ENCODE results near the gene PALS1. TPM values are rescaled to one million over a fixed set of nuclear protein-coding genes. Genes with fewer than 3 reads are reported as not detected.

The PALS1 gene
- 20.2 TPM for polyA plus RNA-seq (2013, experiment 1 of 2)
- polyA plus RNA-seq (2013, experiment 2 of 2): 22.4 TPM

DNA sequence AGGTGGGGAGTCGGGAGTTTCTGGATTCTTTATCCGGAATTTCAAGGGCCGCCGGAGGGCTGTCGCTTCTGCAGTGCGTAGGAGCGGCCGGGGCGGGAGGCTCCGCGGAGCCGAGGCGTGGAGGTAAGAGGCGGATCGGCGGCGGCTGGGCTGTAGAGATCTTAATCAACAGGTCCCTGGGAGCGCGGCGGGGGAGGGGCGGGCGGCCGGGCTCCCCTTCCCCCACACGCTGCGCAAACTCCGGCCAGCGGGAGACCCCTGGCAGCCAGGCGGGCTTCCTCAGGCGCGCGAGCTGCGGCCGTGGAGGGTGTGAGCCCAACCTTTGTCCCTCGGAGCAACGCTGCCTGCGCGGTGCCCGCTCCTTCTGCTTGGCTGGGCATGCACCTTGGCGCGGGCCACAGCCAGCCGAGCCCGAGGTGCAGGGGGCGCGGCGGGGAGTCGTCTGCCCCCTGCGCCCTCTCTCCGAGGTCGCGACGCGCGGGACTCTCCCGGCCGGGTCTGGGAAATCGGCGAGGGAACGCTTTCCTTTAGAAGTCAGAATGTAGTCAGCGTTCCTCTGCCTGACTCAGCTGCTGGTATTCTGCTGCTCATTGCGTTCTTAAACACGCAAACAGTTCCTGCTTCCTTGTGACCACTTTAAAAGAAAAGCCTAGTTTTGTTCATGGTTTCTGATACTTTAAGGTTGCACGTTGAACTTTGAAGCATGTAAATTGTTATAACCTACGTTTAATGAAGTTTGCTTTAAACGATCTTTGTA lies at the start of gene PALS1:
TSS of gene PALS1 (plus strand) at position 25 of the 757 bp plus-strand sequence. CDS start 37,736 bp downstream, outside the sequence.
- Histone ChIP-seq H3K4me1 (ENCODE audit: control insufficient read depth, insufficient read depth, low read length, poor library complexity, severe bottlenecking) (no peaks in the 10 kb centered on the region), H3K36me3 (ENCODE audit: control insufficient read depth, insufficient read depth, low read length) (no peaks in the 10 kb centered on the region), H3K9me3 (ENCODE audit: control insufficient read depth, low read length) (peaks cover 3% of the 10 kb centered on the region), H3K27ac (ENCODE audit: low read depth, low read length, severe bottlenecking) (peak within 1 kb of the TSS; percentile 99), H3K4me3 (ENCODE audit: extremely low read depth, insufficient read depth, low read length, poor library complexity, severe bottlenecking) (peak within 1 kb of the TSS; percentile 66)
- 0 to 1% methylated on average over 54 to 61 of the region's 64 CpGs for WGBS, 2 experiments (ENCODE audit: insufficient coverage in 2 of 2)

DNA sequence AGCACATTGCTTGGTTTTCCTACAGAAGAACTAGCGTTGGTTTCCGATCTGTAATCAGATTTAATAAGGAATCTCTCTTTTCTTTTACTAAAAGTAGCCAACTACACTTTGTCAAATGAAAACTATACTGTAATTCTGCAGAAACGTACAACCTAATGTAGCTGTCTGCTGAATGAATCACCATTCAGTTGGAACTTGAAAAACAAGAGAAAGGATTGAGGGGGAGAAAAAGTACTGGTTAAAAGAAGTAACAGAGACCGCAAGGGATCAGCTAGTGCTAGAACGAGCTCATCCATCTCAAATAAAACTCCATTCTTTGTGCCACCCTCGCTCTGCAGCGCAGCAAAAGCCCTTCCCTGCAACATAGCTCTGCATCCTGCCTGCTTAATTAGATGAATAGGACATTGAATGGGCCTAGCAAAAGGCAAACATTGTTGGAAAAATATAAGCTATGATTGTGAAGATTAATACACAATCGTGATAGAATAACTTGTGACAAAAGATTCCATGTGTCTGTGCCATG lies 49.4 kb upstream of the PALS1 start:
- Histone ChIP-seq H3K4me1 (ENCODE audit: control insufficient read depth, insufficient read depth, low read length, poor library complexity, severe bottlenecking) (peaks cover 21% of the 10 kb centered on the region), H3K9me3 (ENCODE audit: control insufficient read depth, low read length) (no peaks in the 10 kb centered on the region), H3K36me3 (ENCODE audit: control insufficient read depth, insufficient read depth, low read length) (no peaks in the 10 kb centered on the region), H3K4me3 (ENCODE audit: extremely low read depth, insufficient read depth, low read length, poor library complexity, severe bottlenecking) (no peak overlapping the region), H3K27ac (ENCODE audit: low read depth, low read length, severe bottlenecking) (no peak overlapping the region)
- WGBS, 2 experiments (ENCODE audit: insufficient coverage in 2 of 2): 87 to 93% methylated on average over 2 to 3 of the region's 8 CpGs

DNA sequence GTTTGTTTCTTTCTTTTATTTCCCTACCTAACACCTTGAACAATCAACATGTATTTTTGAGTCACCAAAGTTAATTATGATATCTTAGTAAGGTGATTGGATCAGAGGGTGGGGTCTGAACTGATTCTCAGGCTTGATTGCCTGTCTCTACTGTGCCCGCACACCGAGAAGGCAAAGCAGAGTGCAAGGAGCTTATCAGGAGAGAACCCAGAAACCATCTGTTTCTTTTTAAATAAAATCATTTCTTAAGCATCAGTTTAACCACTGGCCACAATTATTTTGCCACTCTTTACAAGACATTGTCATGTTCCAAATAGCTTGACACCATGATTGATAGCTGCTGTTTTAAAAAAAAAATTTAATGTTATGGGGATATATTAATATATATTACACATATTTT lies 48.9 kb upstream of the PALS1 start:
- Histone ChIP-seq H3K36me3 (ENCODE audit: control insufficient read depth, insufficient read depth, low read length) (no peaks in the 10 kb centered on the region), H3K9me3 (ENCODE audit: control insufficient read depth, low read length) (no peaks in the 10 kb centered on the region), H3K4me1 (ENCODE audit: control insufficient read depth, insufficient read depth, low read length, poor library complexity, severe bottlenecking) (peaks cover 17% of the 10 kb centered on the region), H3K4me3 (ENCODE audit: extremely low read depth, insufficient read depth, low read length, poor library complexity, severe bottlenecking) (no peak overlapping the region), H3K27ac (ENCODE audit: low read depth, low read length, severe bottlenecking) (no peak overlapping the region)
- 80% methylated on average over 2 of the region's 2 CpGs; no CpG with 5 or more reads in 1 of the 2 experiments for WGBS, 2 experiments (ENCODE audit: insufficient coverage in 2 of 2)

DNA sequence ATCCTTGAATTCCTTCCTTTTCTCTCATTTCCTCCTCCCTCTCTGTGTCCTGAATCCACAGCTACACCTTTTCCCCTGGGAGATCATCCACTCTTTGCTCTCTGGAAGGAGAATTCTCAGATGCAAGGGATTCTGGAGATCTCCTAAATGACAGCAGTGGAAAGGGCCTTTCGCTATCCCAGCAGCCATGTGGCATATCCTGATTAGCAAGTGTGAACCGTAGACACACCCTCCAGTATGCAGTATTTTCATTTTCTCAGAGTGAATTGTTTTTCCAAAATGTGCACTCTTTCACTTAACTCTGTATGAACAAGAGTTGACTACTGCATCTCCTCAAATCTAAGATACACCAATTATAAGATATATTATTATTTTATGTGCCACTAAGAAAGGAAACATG lies 46.0 kb upstream of the PALS1 start:
- 90 to 93% methylated on average over 2 of the region's 2 CpGs for WGBS, 2 experiments (ENCODE audit: insufficient coverage in 2 of 2)
- no peak overlapping the region for H3K4me3 ChIP-seq (ENCODE audit: extremely low read depth, insufficient read depth, low read length, poor library complexity, severe bottlenecking)
- H3K36me3 ChIP-seq (ENCODE audit: control insufficient read depth, insufficient read depth, low read length): no peaks in the 10 kb centered on the region
- peaks cover 9% of the 10 kb centered on the region for H3K4me1 ChIP-seq (ENCODE audit: control insufficient read depth, insufficient read depth, low read length, poor library complexity, severe bottlenecking)
- no peaks in the 10 kb centered on the region for H3K9me3 ChIP-seq (ENCODE audit: control insufficient read depth, low read length)
- no peak overlapping the region for H3K27ac ChIP-seq (ENCODE audit: low read depth, low read length, severe bottlenecking)

DNA sequence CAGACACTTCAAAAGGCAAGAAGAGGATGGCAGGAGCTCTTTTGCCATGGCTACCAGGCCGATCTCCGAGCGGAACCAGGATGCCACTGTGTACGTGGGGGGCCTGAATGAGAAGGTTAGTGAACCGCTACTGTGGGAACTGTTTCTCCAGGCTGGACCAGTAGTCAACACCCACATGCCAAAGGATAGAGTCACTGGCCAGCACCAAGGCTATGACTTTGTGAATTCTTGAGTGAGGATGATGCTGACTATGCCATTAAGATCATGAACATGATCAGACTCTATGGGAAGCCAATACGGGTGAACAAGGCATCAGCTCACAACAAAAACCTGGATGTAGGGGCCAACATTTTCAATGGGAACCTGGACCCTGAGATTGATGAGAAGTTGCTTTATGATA lies 42.2 kb upstream of the PALS1 start:
- Histone ChIP-seq H3K27ac (ENCODE audit: low read depth, low read length, severe bottlenecking) (no peak overlapping the region), H3K4me1 (ENCODE audit: control insufficient read depth, insufficient read depth, low read length, poor library complexity, severe bottlenecking) (no peaks in the 10 kb centered on the region), H3K36me3 (ENCODE audit: control insufficient read depth, insufficient read depth, low read length) (no peaks in the 10 kb centered on the region), H3K9me3 (ENCODE audit: control insufficient read depth, low read length) (no peaks in the 10 kb centered on the region), H3K4me3 (ENCODE audit: extremely low read depth, insufficient read depth, low read length, poor library complexity, severe bottlenecking) (no peak overlapping the region)
- 93 to 98% methylated on average over 3 to 5 of the region's 6 CpGs for whole genome bisulfite sequencing, 2 experiments (ENCODE audit: insufficient coverage in 2 of 2)

DNA sequence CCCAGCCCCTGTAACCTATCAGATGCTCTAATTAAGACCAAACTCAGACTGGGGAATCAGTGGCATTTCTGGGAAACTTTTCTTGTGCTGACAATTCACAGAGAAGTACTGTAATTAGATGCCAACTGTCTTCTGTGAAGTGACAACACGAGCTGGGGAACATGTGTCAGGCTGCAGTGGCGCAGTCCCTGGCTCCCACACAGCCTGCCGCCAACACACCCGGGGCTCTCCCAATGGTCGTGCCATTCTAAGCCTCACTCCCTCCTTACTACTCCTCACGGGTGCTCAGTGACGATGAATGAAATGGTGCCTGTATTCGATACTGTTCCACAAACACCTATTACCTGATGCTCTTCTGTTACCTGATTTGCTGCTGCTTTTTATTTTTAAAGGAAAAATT lies 33.4 kb upstream of the PALS1 start:
- Histone ChIP-seq H3K4me3 (ENCODE audit: extremely low read depth, insufficient read depth, low read length, poor library complexity, severe bottlenecking) (no peak overlapping the region), H3K27ac (ENCODE audit: low read depth, low read length, severe bottlenecking) (no peak overlapping the region), H3K36me3 (ENCODE audit: control insufficient read depth, insufficient read depth, low read length) (no peaks in the 10 kb centered on the region), H3K4me1 (ENCODE audit: control insufficient read depth, insufficient read depth, low read length, poor library complexity, severe bottlenecking) (no peaks in the 10 kb centered on the region), H3K9me3 (ENCODE audit: control insufficient read depth, low read length) (no peaks in the 10 kb centered on the region)
- 86 to 92% methylated on average over 5 to 7 of the region's 8 CpGs for WGBS, 2 experiments (ENCODE audit: insufficient coverage in 2 of 2)

DNA sequence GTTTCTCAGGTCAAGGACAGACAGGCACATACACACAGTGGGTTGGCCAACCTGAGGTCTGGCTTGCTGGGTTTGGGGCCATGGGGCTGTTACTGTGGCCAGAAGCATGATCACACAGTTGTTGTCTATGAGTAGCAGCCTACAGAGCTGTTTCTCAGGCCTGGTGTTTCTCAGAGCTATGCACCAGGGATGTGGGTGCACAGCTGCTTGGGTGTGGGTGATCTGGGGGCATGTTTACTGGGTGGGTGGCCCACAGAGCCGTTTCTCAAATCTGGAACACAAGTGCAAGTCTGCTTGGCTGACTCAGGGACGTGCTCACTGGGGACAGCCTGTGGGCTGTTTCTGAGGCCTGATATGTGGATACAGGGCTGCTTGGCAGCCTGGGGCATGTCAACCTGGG lies 23.1 kb upstream of the PALS1 start:
- H3K9me3 ChIP-seq (ENCODE audit: control insufficient read depth, low read length): no peaks in the 10 kb centered on the region
- H3K4me3 ChIP-seq (ENCODE audit: extremely low read depth, insufficient read depth, low read length, poor library complexity, severe bottlenecking): no peak overlapping the region
- H3K36me3 ChIP-seq (ENCODE audit: control insufficient read depth, insufficient read depth, low read length): no peaks in the 10 kb centered on the region
- 68 to 71% methylated on average over 1 to 2 of the region's 2 CpGs for WGBS, 2 experiments (ENCODE audit: insufficient coverage in 2 of 2)
- peaks cover 5% of the 10 kb centered on the region for H3K4me1 ChIP-seq (ENCODE audit: control insufficient read depth, insufficient read depth, low read length, poor library complexity, severe bottlenecking)
- H3K27ac ChIP-seq (ENCODE audit: low read depth, low read length, severe bottlenecking): no peak overlapping the region

DNA sequence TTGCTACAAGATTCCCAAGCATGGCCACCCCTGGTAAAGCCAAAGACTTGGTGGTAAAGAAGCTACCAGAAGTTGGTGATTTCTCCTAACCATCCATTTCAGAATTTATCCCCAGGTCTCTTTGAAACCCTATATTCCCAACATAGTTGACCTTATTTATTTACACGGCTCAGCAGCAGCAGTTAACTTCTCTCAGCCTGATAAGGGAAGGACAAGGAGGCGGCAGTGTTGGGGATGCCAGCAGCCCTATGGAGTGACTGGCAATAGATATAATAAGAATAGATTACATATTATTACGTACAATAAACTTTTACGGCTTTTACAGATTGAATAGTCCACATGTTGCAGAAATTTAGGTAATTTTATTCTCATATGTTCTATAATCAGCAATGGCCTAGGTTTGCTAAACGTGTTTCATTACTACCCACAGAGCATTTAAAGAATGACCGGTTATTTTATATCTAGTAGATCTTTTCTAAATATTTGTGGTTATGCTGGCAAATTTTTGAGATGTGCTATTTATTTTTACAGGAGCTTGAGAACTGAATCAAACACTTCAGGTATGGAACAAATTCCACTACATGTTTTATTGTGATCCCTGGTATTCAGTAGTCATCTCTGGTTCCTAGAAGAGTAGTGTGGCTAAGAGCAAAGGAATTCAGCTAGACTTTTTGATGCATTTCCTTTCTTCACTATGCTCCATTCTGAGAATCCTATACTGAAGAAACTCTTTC lies 19.8 kb upstream of the PALS1 start:
- peaks cover 8% of the 10 kb centered on the region for H3K4me1 ChIP-seq (ENCODE audit: control insufficient read depth, insufficient read depth, low read length, poor library complexity, severe bottlenecking)
- H3K9me3 ChIP-seq (ENCODE audit: control insufficient read depth, low read length): no peaks in the 10 kb centered on the region
- H3K27ac ChIP-seq (ENCODE audit: low read depth, low read length, severe bottlenecking): no peak overlapping the region
- no peak overlapping the region for H3K4me3 ChIP-seq (ENCODE audit: extremely low read depth, insufficient read depth, low read length, poor library complexity, severe bottlenecking)
- 80% methylated on average over 1 of the region's 6 CpGs; no CpG with 5 or more reads in 1 of the 2 experiments for WGBS, 2 experiments (ENCODE audit: insufficient coverage in 2 of 2)
- no peaks in the 10 kb centered on the region for H3K36me3 ChIP-seq (ENCODE audit: control insufficient read depth, insufficient read depth, low read length)

DNA sequence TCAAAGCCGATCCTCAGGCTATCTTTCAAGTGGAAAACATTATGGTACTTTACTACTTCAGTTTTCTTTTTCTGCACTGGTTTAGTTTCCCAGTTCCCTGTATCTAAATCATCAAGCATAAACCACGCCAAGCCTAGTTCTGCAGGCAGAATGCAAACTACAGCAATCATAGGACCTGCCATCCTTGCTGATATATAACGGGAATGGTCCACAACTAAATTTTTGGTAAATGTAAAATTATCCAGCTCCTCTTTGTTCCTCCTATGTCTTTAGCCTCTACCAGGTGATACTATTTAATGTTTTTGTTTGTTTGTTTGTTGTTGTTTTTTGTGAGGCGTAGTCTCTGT lies 19.3 kb upstream of the PALS1 start:
- 86 to 88% methylated on average over 2 to 3 of the region's 4 CpGs for WGBS, 2 experiments (ENCODE audit: insufficient coverage in 2 of 2)

DNA sequence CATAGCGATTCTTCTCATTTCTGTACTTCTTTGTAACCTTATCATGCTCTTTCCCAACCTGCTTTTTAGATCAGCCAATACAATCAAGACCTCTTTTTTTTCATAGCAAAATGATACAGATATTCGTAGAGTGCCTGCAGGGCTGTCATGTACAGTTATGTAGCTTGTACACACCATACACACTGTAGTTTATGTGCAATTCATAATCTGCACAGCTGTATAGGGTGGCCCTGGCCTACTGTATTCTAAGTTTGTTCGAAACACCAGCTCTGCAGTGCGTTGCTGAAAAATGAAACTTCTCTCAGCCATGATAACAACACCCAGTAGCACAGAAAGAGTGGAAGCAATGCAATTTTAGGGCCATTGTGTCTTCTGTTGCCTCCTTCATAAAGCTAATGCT lies 15.7 kb upstream of the PALS1 start:
- no peaks in the 10 kb centered on the region for H3K9me3 ChIP-seq (ENCODE audit: control insufficient read depth, low read length)
- WGBS, 2 experiments (ENCODE audit: insufficient coverage in 2 of 2): 83 to 89% methylated on average over 2 to 3 of the region's 4 CpGs
- H3K4me1 ChIP-seq (ENCODE audit: control insufficient read depth, insufficient read depth, low read length, poor library complexity, severe bottlenecking): peaks cover 8% of the 10 kb centered on the region
- H3K36me3 ChIP-seq (ENCODE audit: control insufficient read depth, insufficient read depth, low read length): no peaks in the 10 kb centered on the region
- H3K4me3 ChIP-seq (ENCODE audit: extremely low read depth, insufficient read depth, low read length, poor library complexity, severe bottlenecking): no peak overlapping the region
- no peak overlapping the region for H3K27ac ChIP-seq (ENCODE audit: low read depth, low read length, severe bottlenecking)

More for the DNA sequence above, 19.3 kb upstream of the PALS1 start:
- no peak overlapping the region for H3K27ac ChIP-seq (ENCODE audit: low read depth, low read length, severe bottlenecking)
- no peaks in the 10 kb centered on the region for H3K9me3 ChIP-seq (ENCODE audit: control insufficient read depth, low read length)
- H3K4me3 ChIP-seq (ENCODE audit: extremely low read depth, insufficient read depth, low read length, poor library complexity, severe bottlenecking): no peak overlapping the region
- H3K36me3 ChIP-seq (ENCODE audit: control insufficient read depth, insufficient read depth, low read length): no peaks in the 10 kb centered on the region
- H3K4me1 ChIP-seq (ENCODE audit: control insufficient read depth, insufficient read depth, low read length, poor library complexity, severe bottlenecking): peaks cover 8% of the 10 kb centered on the region
